Measurements from ENCODE around the gene NPAS3. TPM values are rescaled to one million over a fixed set of nuclear protein-coding genes. Genes with fewer than 3 reads are reported as not detected.

Gene NPAS3
- total RNA-seq, 1 experiment from 2014 or later: not detected

GRCh38 chr14:33257796-33258195 lies 319.1 kb downstream of the NPAS3 start:
- Histone ChIP-seq H4K20me1 (ENCODE audit: insufficient read depth) (no peaks in the 10 kb centered on the region), H3K27me3 (ENCODE audit: insufficient read depth, low read length) (no peaks in the 10 kb centered on the region), H3K4me1 (ENCODE audit: control insufficient read depth in 1 of 2, insufficient read depth in 2 of 2, low read length in 2 of 2) (no peaks in the 10 kb centered on the region), H3K9ac (ENCODE audit: low read length) (no peak overlapping the region), H3K4me2 (ENCODE audit: low read length) (no peak overlapping the region), H3K79me2 (ENCODE audit: insufficient read depth, low read length) (no peaks in the 10 kb centered on the region), H3K27ac (ENCODE audit: low read depth, low read length) (no peak overlapping the region), H3K9me3 (ENCODE audit: control insufficient read depth in 1 of 2, insufficient read depth in 1 of 2, low read depth in 1 of 2, low read length in 2 of 2) (no peaks in the 10 kb centered on the region), H3K4me3 (replicated peaks in 1 of 2; ENCODE audit: low read depth in 1 of 2, low read length in 2 of 2) (no peak overlapping the region), H3K36me3 (ENCODE audit: control insufficient read depth in 1 of 2, insufficient read depth in 2 of 2, low read length in 2 of 2) (no peaks in the 10 kb centered on the region), H2AFZ (ENCODE audit: low read depth, low read length, poor library complexity, severe bottlenecking) (no peak overlapping the region), H3K9me2 (ENCODE audit: insufficient read depth) (no peaks in the 10 kb centered on the region)
- no peak for TF ChIP-seq JUND (IDR thresholded peaks at IDR 0.05)
- no peak for TF ChIP-seq EZH2phosphoT487 (IDR thresholded peaks at IDR 0.05; ENCODE audit: borderline replicate concordance)
- TF ChIP-seq ZNF274 (IDR thresholded peaks at IDR 0.05; ENCODE audit: low read depth, low read length): no peak
- no peak for TF ChIP-seq EZH2 (IDR thresholded peaks at IDR 0.05)
- TF ChIP-seq TCF7L2 (IDR thresholded peaks at IDR 0.05; ENCODE audit: borderline replicate concordance, extremely low read depth, insufficient read depth, insufficient read length): no peak
- no peak for TF ChIP-seq REST (IDR thresholded peaks at IDR 0.05; ENCODE audit: low read depth)
- no peak for ATAC-seq
- intact Hi-C loops (cut with micrococcal nuclease): no loop called here
- ChIA-PET RAD21 (ENCODE audit: low non-redundant PET in 1 of 2, low total read pairs in 2 of 2, uncharacterized antibody in 2 of 2, unreplicated experiment in 2 of 2) (no interaction called here), POLR2A (no interaction called here), CTCF (no interaction called here)
- BruUV-seq (replicated peaks): no TSS peak
- DNase-seq (ENCODE audit: low read depth, low spot score): no peak

GRCh38 chr14:33259764-33260163 lies 321.1 kb downstream of the NPAS3 start:
- no TSS peak for BruUV-seq (replicated peaks)
- intact Hi-C loops (cut with micrococcal nuclease): no loop called here
- Histone ChIP-seq H4K20me1 (ENCODE audit: insufficient read depth) (no peaks in the 10 kb centered on the region), H2AFZ (ENCODE audit: low read depth, low read length, poor library complexity, severe bottlenecking) (no peak overlapping the region), H3K36me3 (ENCODE audit: control insufficient read depth in 1 of 2, insufficient read depth in 2 of 2, low read length in 2 of 2) (no peaks in the 10 kb centered on the region), H3K27me3 (ENCODE audit: insufficient read depth, low read length) (no peaks in the 10 kb centered on the region), H3K79me2 (ENCODE audit: insufficient read depth, low read length) (no peaks in the 10 kb centered on the region), H3K4me3 (replicated peaks in 1 of 2; ENCODE audit: low read depth in 1 of 2, low read length in 2 of 2) (no peak overlapping the region), H3K27ac (ENCODE audit: low read depth, low read length) (no peak overlapping the region), H3K9me2 (ENCODE audit: insufficient read depth) (no peaks in the 10 kb centered on the region), H3K9ac (ENCODE audit: low read length) (no peak overlapping the region), H3K4me2 (ENCODE audit: low read length) (no peak overlapping the region), H3K9me3 (ENCODE audit: control insufficient read depth in 1 of 2, insufficient read depth in 1 of 2, low read depth in 1 of 2, low read length in 2 of 2) (no peaks in the 10 kb centered on the region), H3K4me1 (ENCODE audit: control insufficient read depth in 1 of 2, insufficient read depth in 2 of 2, low read length in 2 of 2) (no peaks in the 10 kb centered on the region)
- POLR2A ChIA-PET: no interaction called here
- RAD21 ChIA-PET (ENCODE audit: low non-redundant PET in 1 of 2, low total read pairs in 2 of 2, uncharacterized antibody in 2 of 2, unreplicated experiment in 2 of 2): no interaction called here
- CTCF ChIA-PET: no interaction called here
- no peak for DNase-seq (ENCODE audit: low read depth, low spot score)
- ATAC-seq: no peak
- TF ChIP-seq JUND (IDR thresholded peaks at IDR 0.05) (no peak), RAD21 (IDR thresholded peaks at IDR 0.05; ENCODE audit: low read depth) (no peak), POLR2A (IDR thresholded peaks at IDR 0.05; ENCODE audit: borderline replicate concordance, extremely low read depth, insufficient read depth, insufficient read length) (no peak), ELF1 (IDR thresholded peaks at IDR 0.05; ENCODE audit: borderline replicate concordance, low read depth) (no peak), ATF3 (IDR thresholded peaks at IDR 0.05) (no peak), EZH2 (IDR thresholded peaks at IDR 0.05) (no peak), ZBTB33 (IDR thresholded peaks at IDR 0.05; ENCODE audit: extremely low read depth, insufficient replicate concordance, low read length) (no peak), FOSL1 (IDR thresholded peaks at IDR 0.05; ENCODE audit: low read depth) (no peak), SP1 (IDR thresholded peaks at IDR 0.05; ENCODE audit: low read depth) (no peak), CTCF (IDR thresholded peaks at IDR 0.05 in 2 of 3, conservative IDR thresholded peaks at IDR 0.05 in 1 of 3; ENCODE audit: borderline replicate concordance in 1 of 3, insufficient read depth in 1 of 3, low read depth in 2 of 3, low read length in 2 of 3) (no peak)
